Measurements from ENCODE around the gene NCAM1.

DNA sequence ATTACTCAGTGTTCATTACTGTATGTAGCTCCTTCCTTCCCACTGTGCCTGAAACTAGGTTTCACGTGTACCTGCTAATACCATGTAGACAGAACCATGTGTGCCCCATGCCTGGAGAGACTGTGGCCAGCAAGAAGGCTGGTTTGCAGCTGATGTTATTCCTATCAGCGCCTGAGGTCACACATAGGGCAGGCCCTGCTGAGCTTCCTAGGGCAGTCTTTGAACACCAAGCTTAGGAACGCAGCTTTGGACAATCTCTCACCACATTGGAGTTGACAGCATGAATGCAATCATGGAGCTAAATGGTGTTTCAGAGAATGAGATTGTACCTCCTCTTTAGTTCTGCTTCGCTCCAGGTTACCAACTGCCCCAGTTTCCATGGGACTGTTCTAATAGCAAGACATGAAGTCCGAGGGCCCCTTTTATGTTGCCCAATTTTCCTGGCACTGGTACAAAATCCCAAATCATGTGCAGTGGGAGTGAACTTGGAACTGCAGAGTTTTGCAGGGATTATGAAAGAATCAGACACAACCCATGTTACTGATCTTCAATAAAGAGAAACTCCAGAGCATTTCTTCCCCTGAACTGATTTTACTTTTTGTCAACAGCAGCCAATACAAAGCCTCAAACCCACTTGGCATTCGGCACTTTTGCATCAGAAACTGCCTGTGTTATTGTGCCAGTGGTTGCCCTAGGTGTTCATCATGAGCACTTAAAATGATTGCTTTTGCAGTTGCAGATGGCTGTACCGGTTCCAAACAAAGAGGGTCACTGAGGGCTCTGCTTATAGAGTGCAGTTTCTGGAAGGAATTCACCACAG, 199.0 kb downstream of the NCAM1 start:
- no peak for TF ChIP-seq TRIM28 (IDR thresholded peaks at IDR 0.05; ENCODE audit: borderline replicate concordance, low read length)
- TF ChIP-seq CTCF (tag by site-specific recombination; IDR thresholded peaks at IDR 0.05), result no peak
- TF ChIP-seq ZNF549 (tag by site-specific recombination; IDR thresholded peaks at IDR 0.05), result no peak
- no peak for TF ChIP-seq ZSCAN30 (tag by site-specific recombination; IDR thresholded peaks at IDR 0.05)
- TF ChIP-seq ZNF654 (tag by site-specific recombination; IDR thresholded peaks at IDR 0.05; ENCODE audit: low read depth), result no peak
- no peak for TF ChIP-seq TCF7L2 (IDR thresholded peaks at IDR 0.05; ENCODE audit: borderline replicate concordance, low read depth, low read length)

Data from HEK293 (cell line).